Left renal cortex interstitium (tissue), 4 donors: Measurements from ENCODE around the gene PELO. TPM values are rescaled to one million over a fixed set of nuclear protein-coding genes. Genes with fewer than 3 reads are reported as not detected.

Experiments
- DNase-seq, 4 donors: peaks; one replicate each; pipeline ENCODE4 v3.0.0-alpha.2; 2013; ENCODE audit warnings: low read depth in 4 of 4, low spot score in 2 of 4, missing footprints in 1 of 4
- polyA plus RNA-seq, 4 donors: library from polyadenylated mRNA; unstranded; fragments of 120-200 nt; gene quantifications; one replicate each; pipeline ENCODE4 v1.2.1, GENCODE V29; 2013; ENCODE audit not compliant: insufficient read length in 4 of 4

The PELO gene
- polyA plus RNA-seq, 4 donors = 26.4 to 31.9 (median 27.9) TPM

DNA sequence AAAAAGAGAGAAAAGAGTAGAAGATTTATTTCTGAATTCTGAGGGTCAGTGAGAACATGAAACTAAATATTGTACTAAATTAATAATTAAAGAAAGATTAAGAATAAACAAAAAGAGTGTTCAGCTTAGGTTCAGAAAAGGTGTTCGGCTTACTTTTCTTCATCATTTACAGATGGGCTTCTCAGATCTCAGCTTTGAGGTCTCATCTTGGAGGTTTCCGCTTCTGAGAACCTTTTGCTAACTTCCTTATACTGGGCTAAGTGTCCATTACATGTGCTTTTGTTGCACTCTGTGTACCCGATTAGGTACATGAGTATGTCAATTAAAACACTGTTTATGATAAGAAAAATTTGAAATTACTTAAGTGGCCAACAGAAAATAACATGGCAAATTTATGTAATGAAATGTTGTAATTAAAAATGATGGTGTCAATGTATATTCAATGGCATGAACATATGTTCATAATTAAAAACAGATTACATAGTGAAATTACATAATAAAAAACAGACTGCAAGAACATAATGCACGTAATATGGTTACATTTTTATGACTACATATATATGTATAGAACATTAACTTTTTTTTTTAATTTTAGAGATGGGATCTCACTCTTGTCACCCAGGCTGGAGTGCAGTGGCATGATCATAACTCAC is 17.3 kb upstream of the PELO start:
- no peak for DNase-seq

DNA sequence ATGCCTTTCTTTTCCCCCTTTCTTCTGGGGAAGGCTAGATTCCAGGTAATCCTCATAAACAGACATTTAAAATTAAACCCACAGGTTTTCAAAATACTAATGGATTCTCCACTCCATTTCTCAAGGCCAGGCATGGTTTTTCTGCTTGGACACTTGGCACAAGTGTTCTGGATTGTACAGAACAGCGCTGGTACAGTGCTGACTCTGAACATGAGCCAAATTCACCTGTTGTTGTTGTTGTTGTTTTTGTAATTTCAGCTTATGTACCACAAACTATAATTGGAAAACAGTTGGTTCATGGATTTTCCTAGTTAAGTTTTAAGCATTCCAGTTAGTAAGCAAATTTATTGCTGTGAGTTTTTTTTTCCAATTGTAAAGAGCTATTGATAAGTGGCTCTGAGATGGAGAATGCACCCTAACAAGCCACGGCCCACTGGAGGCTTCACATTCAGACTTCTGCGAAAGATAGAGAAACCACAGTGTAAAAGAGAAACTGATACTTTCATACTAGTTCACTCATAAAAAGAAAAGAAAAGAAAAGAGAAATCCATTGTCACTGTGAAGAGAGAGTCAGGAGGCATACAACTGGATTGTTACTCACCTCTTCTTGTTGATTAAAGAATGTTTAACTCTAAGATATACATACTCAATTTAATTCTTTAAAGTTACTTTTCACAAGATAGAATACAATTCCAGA is 16.2 kb upstream of the PELO start:
- no peak for DNase-seq

DNA sequence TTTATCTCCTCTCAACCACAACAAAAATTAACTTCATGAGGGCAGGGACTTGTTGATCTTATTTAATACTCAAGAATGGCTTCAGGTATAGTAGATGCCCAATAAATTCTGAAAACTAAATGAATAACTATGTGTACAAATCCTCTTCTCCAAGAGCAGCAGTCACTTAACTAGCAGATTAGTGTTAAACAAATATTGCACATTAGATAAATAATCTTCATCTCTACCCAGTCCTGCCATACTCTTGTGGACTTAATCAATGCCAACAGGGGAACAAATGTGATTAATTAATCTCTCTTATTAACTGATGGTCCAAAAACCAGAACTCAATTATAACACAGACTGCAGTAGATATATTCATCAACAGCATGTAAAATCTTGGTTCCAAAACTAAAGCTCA is 15.0 kb upstream of the PELO start:
- DNase-seq = no peak

DNA sequence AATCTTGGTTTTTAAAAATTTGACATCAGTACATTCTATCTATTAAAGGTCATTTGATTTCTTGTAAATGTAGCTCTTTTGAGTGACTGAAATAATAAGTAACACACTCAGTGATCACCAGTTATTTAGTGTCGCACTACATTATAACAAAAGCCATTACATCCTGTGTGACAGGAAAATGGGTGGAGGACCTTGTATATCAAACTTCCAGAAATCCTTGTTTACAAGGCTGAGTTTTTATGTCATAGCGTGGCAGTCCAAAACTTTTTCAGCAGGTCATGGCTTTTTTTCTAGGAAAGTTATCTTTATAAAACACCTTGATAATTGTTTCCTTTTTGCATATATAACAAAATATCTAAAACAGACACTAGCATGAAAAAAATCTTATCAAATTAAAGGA is 14.4 kb upstream of the PELO start:
- DNase-seq = no peak

DNA sequence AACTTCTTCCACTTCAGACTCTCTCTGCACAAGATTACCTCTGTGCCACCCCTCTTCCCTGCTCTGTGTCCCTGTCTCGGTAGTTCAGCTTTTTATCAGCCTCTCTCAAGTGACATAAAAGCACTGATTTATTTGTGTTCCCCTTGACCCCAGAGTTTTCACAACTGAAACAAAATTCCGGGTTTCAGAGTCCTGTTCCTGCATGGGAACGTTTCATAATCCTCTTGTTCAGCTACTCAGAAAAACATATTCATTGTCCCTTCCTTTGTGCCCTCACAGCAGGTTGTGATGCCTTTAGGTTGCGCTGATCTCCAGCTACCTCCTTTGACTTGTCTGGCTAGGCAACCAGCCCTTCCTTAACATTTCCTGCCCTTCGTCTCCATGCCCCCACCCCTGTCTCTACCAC is 13.7 kb upstream of the PELO start:
- DNase-seq = no peak

DNA sequence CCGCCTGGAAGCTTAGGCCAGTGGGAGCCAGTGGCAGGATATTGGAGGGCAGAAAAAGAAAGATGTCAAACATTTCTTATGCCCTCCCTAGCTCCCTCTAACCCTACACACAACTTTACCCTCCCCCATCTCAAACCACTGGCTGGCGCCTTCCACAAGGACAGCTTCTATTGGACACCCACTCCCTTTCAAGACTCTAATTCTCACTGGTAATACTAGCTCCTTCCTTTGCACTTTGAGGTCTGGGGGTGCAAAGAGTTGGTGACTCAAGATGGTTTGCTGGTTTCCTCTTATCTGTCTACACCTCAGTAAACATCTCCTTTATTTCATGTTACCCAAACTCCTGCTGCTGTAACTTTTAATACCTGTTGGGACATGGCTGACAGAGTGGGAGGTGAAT is 11.6 kb upstream of the PELO start:
- DNase-seq = no peak

DNA sequence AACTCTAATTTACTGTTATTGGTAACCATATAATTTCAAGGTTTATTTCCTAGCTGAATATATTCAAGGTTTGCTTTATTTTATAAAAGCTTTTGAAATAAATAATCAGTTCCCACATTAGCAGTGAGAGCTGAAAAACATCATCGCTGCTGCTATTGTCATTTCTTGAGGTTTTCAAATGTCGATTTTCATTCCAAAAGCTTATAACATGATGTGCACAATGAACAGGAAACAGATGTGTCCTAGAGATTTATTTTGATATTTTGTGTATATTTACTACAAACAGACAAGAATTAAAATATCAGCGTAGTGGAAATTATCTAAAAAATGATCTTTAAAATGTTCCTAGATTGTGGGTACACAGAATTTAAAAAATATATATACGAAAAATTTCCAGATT is 10.5 kb upstream of the PELO start:
- no peak for DNase-seq

DNA sequence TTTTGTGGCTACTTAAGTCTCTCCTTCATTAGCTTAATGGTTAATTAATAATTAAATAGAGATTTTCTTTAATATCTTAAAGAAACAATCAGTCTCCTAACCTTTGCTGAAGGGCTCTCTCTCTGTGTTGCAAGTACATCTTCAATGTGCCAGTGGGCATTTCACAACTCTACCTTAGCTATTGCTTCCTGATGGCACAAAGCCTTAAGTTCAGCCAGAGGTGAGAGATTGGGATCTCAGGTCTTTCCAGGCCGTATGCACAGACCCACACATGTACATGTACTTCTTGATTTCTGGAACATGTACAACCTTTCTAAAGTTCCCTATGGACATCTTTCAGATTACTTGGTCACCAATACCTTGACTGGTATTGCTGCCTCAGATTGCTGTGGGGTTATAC is 8.9 kb upstream of the PELO start:
- no peak for DNase-seq

DNA sequence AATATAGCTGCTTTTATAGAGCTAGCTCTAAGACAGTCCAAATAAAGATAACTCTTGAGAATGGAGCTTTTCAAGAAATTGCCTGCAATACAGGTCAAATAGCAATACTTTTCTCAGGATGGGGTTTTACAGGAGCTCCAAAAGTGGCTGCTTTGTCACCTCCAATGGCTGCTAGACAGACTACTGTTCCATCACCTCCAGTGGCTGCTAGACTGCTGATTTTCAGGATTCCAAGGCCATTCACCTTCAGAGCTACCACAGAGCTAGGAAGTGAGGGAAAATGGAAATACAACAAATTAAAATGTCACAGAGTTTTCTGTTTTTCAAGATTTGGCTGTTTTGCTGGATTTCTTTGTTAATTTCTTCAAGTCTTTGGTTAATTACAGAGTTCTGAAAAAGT is 8.5 kb upstream of the PELO start:
- no peak for DNase-seq

DNA sequence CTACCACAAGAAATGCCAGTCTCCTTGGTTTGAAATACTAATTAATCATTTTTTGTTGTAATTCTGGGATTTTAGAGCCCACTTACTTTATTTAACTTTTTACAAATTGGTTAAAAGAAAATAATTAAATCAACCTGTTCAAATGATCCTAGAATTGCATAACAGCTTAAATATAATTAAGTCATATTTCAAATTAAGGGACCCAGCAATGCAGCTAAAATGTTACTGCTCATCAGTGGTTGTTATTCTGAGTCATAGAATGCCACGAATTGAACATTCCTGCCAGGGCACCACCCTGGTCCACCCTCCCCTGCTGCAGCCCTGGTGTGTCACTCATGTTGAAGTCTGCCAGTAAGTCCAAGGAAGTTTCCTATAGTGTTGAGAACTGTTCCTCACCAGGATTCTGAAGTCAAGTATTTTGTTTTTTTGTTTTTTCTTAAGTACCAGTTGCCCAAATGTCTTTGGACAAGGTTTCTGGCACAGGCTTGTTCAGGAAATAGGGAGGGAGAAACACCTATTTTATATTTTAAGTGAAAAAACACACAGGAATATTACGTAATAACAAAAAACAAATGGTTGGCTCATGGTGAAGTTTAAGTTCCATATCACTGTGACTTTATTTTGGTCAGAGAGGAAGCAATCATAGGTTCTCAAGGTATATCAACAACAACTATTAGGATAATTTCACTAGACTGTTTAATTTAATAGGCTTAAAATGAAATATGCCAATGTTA is 4.3 kb upstream of the PELO start:
- DNase-seq = no peak

DNA sequence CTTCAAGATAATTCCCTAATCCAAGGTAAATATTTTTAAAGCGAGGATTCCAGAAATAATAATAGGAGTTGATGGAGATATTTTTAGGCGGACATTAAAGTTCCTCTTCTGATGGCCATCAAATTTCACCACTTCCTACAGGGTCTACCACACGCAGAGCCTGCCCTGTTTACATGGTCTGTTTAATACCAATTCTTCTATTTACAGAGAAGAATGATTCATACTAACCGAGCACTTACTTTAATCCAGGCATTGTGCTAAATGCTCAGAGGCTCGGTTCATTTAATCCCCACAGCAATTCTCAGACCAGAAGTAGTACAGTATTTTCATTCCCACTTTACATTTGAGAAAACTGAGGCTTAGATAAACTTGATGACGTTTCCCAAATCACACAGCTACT is 3.0 kb upstream of the PELO start:
- DNase-seq = no peak

DNA sequence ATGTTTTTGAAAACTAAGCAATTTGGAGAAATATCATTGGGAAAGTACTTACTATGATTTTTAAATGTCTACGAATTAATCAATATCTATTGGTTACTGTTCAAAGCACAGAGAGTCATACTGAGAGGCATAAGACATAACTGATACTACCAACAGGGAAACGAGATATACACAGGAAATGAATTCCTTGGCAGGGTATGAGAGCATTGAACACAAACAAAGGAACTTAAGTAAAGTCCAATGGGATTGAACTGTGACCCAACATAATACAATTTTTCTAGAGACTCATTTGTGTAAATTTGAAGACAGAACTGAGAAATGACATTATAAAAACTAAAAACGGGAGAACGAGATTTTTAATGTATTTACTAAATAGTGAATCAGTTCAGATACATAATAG is 1.3 kb upstream of the PELO start:
- DNase-seq = no peak

DNA sequence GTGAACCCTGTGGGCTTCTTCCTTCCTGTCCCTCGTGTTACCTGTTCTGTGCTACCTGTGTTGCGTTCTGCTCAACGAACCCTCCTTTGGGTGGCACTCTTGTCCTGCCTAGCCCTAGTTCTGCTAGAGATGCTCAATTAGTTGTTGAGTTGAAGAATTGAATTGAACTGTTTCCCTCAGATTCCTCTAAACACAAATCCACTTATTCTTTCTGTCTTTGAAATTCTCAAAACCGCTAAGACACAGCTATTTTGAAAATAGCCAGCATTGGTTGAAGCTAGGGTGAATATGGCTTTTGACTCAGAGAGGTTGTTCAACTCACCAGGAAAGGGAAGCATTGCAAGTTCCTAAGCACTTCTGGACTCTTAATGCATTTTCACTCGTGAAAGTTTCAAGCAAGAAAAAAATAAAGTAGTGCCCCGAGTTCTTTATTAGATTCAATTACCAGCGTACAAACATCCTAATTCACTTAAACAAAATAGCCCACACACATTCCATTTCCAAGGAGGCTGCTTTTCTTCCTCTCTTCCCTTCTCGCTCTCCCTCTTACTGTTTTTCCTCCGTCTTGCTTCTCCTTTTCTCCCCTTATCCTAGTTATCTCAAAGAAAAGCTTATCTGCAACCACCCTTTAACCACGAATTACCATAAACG is 642 bp upstream of the PELO start:
- no peak for DNase-seq

DNA sequence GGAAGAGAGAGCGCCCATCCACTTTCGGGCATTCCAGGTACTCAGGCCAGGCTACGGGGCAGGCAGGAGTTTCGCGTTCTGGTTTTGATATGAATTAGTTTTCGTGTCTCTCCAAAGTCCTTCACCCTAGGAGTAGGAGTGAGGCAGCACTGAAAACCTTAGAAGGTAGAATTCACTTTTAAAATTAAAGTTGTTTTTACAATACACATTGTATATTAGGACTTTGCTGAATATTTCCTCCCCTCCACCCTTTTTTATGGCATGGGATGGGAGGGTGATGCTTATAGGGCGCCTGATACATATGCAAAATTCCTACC is 747 bp downstream of the PELO start:
- no peak for DNase-seq

DNA sequence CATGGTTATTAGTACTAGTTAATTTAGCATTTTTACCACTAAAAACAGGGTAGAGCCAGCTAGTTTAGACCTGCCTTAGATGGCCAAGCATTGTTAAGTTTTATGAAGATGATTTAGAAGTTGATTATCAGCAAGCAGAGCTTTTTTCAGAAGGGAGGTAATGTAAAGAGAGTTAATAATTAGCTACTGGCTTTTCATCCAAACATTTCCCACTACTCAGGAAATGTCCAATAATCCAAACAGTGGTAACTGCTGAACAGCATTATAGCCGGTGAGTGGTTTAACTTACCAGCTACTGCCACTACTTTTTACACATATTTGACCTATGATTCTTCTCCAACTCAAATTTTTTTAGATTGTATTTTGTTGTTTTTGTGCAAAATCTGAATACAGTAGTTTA is 1.7 kb downstream of the PELO start:
- DNase-seq = no peak

DNA sequence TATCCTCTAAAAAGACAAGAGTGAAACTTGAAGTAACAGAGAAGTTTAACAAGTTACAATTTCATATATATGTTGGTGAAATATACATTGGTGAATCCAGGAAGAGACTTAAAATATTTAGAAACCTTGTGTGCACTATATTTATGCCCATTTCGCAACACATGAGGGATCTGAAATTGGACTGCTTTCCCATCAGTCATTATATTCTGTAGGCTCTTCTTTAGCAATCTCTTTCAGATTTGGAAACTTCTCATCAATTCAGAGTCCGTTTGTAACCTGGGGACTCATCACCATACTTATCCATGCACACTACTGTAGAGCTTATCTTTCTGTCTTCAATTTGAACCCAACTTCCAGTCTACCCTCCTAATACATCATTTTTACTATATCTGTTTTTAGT is 2.1 kb downstream of the PELO start:
- DNase-seq = no peak

DNA sequence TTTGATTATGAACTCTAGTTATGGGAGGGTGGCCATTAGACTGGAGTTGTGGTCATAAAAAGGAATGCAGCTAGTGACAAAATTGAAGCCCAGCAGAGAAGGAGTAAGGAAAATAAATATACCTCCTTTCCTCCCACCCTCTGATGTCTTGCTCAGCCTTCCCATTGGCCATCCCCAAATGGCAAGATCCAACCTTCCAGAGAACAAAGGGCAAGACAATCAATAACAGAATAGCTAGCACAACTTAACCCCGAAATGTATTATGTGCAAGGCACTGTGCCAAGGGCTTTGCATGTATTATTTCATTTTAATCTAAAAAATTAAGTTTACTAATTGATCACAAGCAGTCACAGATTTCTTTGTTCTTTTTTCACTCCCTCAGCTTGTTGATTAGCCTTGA is 3.6 kb downstream of the PELO start:
- DNase-seq = no peak

DNA sequence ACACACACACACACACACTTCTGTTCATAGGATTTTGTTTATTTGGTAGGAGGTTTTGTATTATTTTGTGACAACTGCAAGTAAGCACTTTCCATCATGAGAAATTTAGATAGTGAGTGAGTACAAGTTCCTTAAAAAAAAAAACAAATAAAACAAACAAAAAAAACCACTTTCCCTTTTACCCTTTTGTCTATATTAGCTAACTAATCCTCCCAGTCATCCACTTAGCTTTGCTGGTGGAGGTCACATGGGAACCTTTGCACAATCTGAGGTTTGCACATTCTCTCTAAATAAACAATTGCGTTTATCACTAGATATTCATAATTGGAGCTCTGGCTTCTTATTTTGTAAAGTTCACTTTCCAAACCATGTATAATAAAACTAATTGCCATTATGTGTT is 6.8 kb downstream of the PELO start:
- no peak for DNase-seq

DNA sequence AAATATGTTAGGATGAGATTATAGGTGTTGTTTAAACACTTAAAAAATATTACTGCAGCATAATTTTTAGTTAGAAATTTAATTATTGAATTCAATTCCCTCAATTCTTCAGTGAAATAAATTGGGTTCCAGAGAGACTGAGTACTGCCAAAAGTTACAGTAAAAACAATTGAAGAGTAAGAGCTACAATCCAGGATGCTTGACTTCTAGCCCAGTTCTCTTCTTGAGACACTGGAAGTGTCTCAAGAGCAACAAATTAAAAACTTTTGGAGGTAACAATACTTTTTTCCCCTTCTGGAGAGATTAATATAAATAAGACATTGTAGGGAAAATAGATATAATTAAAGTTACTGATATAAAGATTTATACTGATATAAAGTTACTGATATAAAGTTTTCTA is 8.3 kb downstream of the PELO start:
- DNase-seq = no peak

DNA sequence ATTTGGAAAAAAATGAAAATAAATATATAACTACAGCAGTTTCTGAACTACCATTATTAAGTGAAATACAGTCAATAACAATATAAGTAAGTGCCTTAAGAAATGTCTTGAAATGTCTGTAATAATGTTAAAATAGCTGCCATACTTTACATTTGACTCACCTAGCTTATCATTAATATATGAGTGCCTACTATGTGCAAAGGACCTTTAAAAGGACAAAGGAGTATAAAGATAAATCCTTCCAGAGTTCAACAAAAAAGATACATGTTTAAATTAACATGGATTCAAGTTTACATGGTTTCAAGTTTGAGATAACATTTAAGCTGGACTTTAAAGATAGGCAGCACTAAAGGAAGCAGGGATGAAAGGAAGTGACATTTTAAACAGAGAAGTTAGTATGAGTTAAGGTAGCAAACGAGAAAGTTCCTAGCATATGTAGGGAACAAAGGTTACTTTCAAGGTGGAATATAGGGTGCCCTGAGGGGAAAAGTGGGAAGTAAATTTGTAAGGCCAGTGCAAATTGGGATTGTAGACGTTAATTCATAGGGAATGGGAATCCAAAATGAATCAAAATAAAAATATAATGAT is 8.9 kb downstream of the PELO start:
- DNase-seq = no peak

DNA sequence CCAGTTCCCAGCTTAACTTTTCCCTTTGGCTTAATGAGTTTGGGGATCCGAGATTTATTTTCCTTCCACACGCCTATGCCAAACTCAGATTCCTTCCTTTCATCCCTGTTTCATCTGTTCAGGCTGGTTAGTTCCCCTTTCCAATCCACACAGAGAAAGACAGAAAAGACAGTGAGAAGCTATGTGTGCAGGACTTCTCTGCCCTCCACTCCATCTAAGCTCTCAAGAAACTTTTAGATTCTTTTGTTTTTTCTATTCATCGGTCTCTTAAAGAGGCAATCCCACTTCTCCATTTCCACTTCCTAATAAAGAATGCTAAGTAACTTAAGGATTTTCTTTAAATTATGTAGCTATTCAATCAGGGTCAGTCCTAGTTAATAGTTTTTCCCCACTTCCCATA is 11.2 kb downstream of the PELO start:
- DNase-seq = no peak
